K562 (cell line): ENCODE measurements around the gene MT1M. TPM values are rescaled to one million over a fixed set of nuclear protein-coding genes. Genes with fewer than 3 reads are reported as not detected.

Source experiments
- ATAC-seq: fragments of 200-7000 bp; cut with Tn5 transposase; 3 replicates; pipeline ENCODE4 v1.9.1; 2020; ENCODE audit warnings: moderate library complexity
- BruUV-seq: library from RNA; stranded (reverse); fragments of 400-500 nt; replicated peaks from 2 replicates; lab custom pipeline; 2021; lab: Mats Ljungman, UMichigan
- CTCF ChIA-PET: fragments of 300-600 bp; formaldehyde crosslinking; extraction: SDS; loops from one replicate; lab custom pipeline; 2021; ENCODE audit warnings: low intra/inter-chr PET ratio; lab: Yijun Ruan, JAX
- POLR2A ChIA-PET: fragments of 300-600, 350-650 bp; sonication (Branson Sonifier 250); formaldehyde crosslinking; extraction: SDS; loops from one replicate; lab custom pipeline; 2021; ENCODE audit warnings: antibody characterized with exemption, inconsistent platforms; lab: Yijun Ruan, JAX
- DNase-seq, 4 experiments: peaks; one replicate each; pipeline versions ENCODE4 v3.0.0 to v3.0.0-alpha.2; 2011 to 2018; ENCODE audit warnings: low spot score in 3 of 4, mixed read lengths in 3 of 4; ENCODE audit errors: extremely low read depth in 1 of 4
- FAIRE-seq: peaks from 2 replicates; lab custom pipeline; 2011; peaks lifted over from hg19 to GRCh38; lab: Jason Lieb, UNC
- H2AFZ ChIP-seq: 2 replicates; pipeline ENCODE4 v1.6.0; 2011; ENCODE audit warnings: low read depth, low read length, control low read depth, inconsistent platforms
- H3K27ac ChIP-seq: fragments of 200-600 bp; 3 replicates; pipeline ENCODE4 v1.8.0; 2011; ENCODE audit warnings: low read depth, mild to moderate bottlenecking, control low read depth, inconsistent platforms, low read length, moderate library complexity, mixed read lengths; ENCODE audit errors: extremely low read depth
- H3K27me3 ChIP-seq, 2 experiments: fragments of 300-600 bp in 1 of 2; 2 replicates in 1 of 2; 3 replicates in 1 of 2; pipeline versions ENCODE4 v1.6.0 to v1.8.0; 2011; ENCODE audit warnings: inconsistent platforms in 2 of 2, low read length in 2 of 2, mild to moderate bottlenecking in 1 of 2, mixed read lengths in 1 of 2, moderate library complexity in 1 of 2; ENCODE audit not compliant: control insufficient read depth in 2 of 2, insufficient read depth in 2 of 2
- H3K36me3 ChIP-seq: fragments of 300-600 bp; 3 replicates; pipeline ENCODE4 v1.8.0; 2011; ENCODE audit warnings: mild to moderate bottlenecking, low read length, inconsistent platforms; ENCODE audit not compliant: control insufficient read depth, insufficient read depth
- H3K4me1 ChIP-seq, 2 experiments: fragments of 200-600 bp in 1 of 2; replicated peaks in 1 of 2; 2 replicates in 1 of 2; 3 replicates in 1 of 2; pipeline versions ENCODE4 v1.5.1 to v1.8.0; 2011; ENCODE audit warnings: inconsistent platforms in 2 of 2, low read length in 2 of 2, mild to moderate bottlenecking in 1 of 2, mixed read lengths in 1 of 2, moderate library complexity in 1 of 2; ENCODE audit not compliant: control insufficient read depth in 2 of 2, insufficient read depth in 2 of 2
- H3K4me2 ChIP-seq: 2 replicates; pipeline ENCODE4 v1.6.1; 2011; ENCODE audit warnings: low read length, control low read depth, inconsistent platforms, mixed read lengths; ENCODE audit not compliant: insufficient read depth
- H3K4me3 ChIP-seq: fragments of 200-600 bp; sonication (generic), shearing (Covaris generic); 2 replicates; pipeline ENCODE4 v1.5.1; 2016; ENCODE audit warnings: control low read depth, inconsistent platforms
- H3K79me2 ChIP-seq: fragments of 200-600 bp; 3 replicates; pipeline ENCODE4 v1.8.0; 2011; ENCODE audit warnings: low read length, inconsistent platforms; ENCODE audit not compliant: control insufficient read depth, insufficient read depth
- H3K9ac ChIP-seq, 2 experiments: 2 replicates each; pipeline versions ENCODE4 v1.6.0 to v1.6.1; 2011; ENCODE audit warnings: low read depth in 2 of 2, low read length in 2 of 2, control low read depth in 1 of 2, inconsistent platforms in 1 of 2, mild to moderate bottlenecking in 1 of 2, mixed read lengths in 1 of 2; ENCODE audit not compliant: insufficient read depth in 1 of 2
- H3K9me1 ChIP-seq: one replicate; pipeline ENCODE4 v1.6.0; 2011; ENCODE audit warnings: inconsistent platforms, mild to moderate bottlenecking, low read length, moderate library complexity; ENCODE audit not compliant: control insufficient read depth, insufficient read depth
- H3K9me3 ChIP-seq: replicated peaks from 2 replicates; pipeline ENCODE4 v1.5.1; 2011; ENCODE audit warnings: low read depth, low read length, inconsistent platforms; ENCODE audit not compliant: control insufficient read depth, insufficient read depth
- H4K20me1 ChIP-seq: replicated peaks from 2 replicates; pipeline ENCODE4 v1.6.1; 2011; ENCODE audit warnings: low read length, inconsistent platforms, mixed read lengths; ENCODE audit not compliant: control insufficient read depth, insufficient read depth
- GABPA ChIP-seq: fragments of 200-800 bp; sonication (Bioruptor generic); conservative IDR thresholded peaks from 2 replicates; pipeline ENCODE4 v1.6.1; 2016; ENCODE audit warnings: low read depth, missing genetic modification characterization, missing compliant biosample characterization
- HDGF ChIP-seq: fragments of 450-650 bp; IDR thresholded peaks from 2 replicates; pipeline ENCODE4 v1.6.1; 2016
- HLTF ChIP-seq: fragments of 450-650 bp; IDR thresholded peaks from 2 replicates; pipeline ENCODE4 v1.6.1; 2016
- NRF1 ChIP-seq, 2 experiments: fragments of 450-650 bp; IDR thresholded peaks in 1 of 2; conservative IDR thresholded peaks in 1 of 2; 2 replicates each; pipeline ENCODE4 v1.6.1; 2014; ENCODE audit warnings: mild to moderate bottlenecking in 2 of 2
- ZNF316 ChIP-seq: fragments of 450-650 bp; IDR thresholded peaks from 2 replicates; pipeline ENCODE4 v1.6.1; 2016
- WGBS: fragments of 100-300 bp; shearing (Covaris generic); methylation state at CpG from one replicate; pipeline ENCODE4 v1.1.6; 2016; ENCODE audit warnings: low coverage, mixed read lengths; ENCODE audit not compliant: insufficient coverage; ENCODE audit errors: missing lambda C conversion rate; 5-methylcytosine and 5-hydroxymethylcytosine counted together
- in situ Hi-C: fragments of 300-500 bp; cut with MboI; formaldehyde crosslinking; loops from 4 replicates; pipeline ENCODE4 v1.15.0; 2018; ENCODE audit warnings: inconsistent platforms, mixed read lengths
- intact Hi-C: fragments of 100-400 bp; cut with micrococcal nuclease; formaldehyde crosslinking; loops from 2 replicates; pipeline ENCODE4 v1.14.2; 2022
- polyA plus RNA-seq, 8 experiments: library from polyadenylated mRNA; depleted of rRNA in 4 of 8; stranded (reverse) in 5 of 8; unstranded in 3 of 8; fragments of >200 nt; fragmentation: Nextera tagmentation in 2 of 8; fragmentation: Illumina TruSeq in 1 of 8; extraction: Ambion mirVana in 2 of 8; extraction: Trizol in 1 of 8; gene quantifications; 2 replicates each; pipeline versions ENCODE4 v1.2.1 to v1.2.3, GENCODE V29; 2011 to 2014; ENCODE audit warnings: inconsistent platforms in 1 of 8, missing spikeins in 1 of 8
- total RNA-seq, 7 experiments: library from RNA; depleted of rRNA in 6 of 7; stranded (reverse); fragments of >200 nt in 6 of 7; fragmentation: Illumina TruSeq in 2 of 7; extraction: Trizol in 2 of 7; gene quantifications; 2 replicates each; pipeline versions ENCODE4 v1.2.1 to v1.2.3, GENCODE V29; 2011 to 2021; ENCODE audit warnings: low replicate concordance in 1 of 7
- TF ChIP-seq, protein P1 (sequence below), 2 experiments: fragments of 450-650 bp in 1 of 2; sonication (generic) in 1 of 2; formaldehyde crosslinking in 1 of 2; IDR thresholded peaks in 1 of 2; conservative IDR thresholded peaks in 1 of 2; 2 replicates each; pipeline versions ENCODE4 v1.6.1 to v1.8.1; 2016 to 2023; ENCODE audit warnings: mild to moderate bottlenecking in 2 of 2, moderate library complexity in 2 of 2, inconsistent platforms in 1 of 2, missing genetic modification reagents in 1 of 2

The MT1M gene
- total and polyA plus RNA-seq, 9 of the 15 experiments (the other 6 are each of a cell fraction or from before 2014, with no cell fraction given): not detected

DNA sequence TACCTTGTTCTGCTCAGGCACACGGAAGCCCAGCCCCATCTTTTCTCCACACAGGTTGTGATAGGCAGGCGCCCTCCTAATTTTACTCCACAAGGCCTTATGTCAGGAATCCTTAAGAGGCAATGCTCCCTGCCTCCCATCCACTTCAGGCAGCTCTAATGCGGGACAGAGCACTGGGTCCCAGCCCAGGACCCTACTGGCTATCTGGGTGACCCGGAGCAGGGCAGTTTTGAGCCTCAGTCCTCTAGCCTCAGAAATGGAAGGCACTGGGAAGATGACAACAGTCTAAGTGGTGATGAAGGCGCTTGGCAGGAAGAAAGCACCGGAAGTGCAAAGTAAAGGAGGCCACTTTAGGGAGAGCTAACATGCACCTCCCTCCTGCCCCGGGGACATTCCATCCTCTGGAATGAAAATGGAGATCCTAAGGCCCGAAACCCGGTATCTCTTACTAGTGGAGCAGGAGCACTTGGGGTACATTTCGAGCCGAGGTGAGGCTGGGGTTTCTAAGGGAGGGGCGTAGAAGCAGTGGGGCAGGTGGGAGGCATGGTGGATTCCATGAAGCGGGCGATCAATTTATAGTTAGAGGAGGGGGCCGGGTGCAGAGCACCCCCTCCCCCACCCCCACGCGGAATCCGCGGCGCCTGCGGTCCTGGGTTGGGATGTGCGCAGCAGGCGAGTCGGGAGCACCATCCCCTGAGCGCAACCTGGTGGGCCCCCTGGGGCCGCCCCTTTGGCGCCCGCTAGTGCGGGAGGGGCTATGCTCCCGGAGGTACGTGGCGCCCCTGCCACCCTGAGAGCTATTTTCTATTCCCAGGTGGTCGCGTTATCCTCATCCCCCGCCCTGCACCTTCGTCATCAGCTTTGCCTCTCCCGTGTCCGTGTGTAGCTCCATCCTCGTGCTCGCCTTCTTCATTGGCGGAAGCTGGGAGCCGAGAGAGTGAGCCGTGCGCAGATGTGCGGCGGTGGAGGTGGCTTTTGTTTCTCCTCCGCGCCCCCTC is 30.2 kb downstream of the MT1M start:
- H3K79me2 ChIP-seq: no peaks in the 10 kb centered on the region
- TF ChIP-seq HDGF (no peak), ZNF316 (no peak), GABPA (tag) (no peak), NRF1 (conservative IDR thresholded peaks at IDR 0.05 in 1 of 2, IDR thresholded peaks at IDR 0.05 in 1 of 2) (no peak), HLTF (no peak)
- TF ChIP-seq, protein P1, sequence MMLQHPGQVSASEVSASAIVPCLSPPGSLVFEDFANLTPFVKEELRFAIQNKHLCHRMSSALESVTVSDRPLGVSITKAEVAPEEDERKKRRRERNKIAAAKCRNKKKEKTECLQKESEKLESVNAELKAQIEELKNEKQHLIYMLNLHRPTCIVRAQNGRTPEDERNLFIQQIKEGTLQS (IDR thresholded peaks at IDR 0.05): no peak
- TF ChIP-seq, protein P1 (CRISPR knock-in tag; conservative IDR thresholded peaks at IDR 0.05): no peak
- TF ChIP-seq, all 486 proteins: peak for 0
- no peak for ATAC-seq
- DNase-seq: no peak
- Histone ChIP-seq H3K4me2 (no peak overlapping the region), H3K27ac (no peak overlapping the region), H3K9me3 (no peaks in the 10 kb centered on the region), H3K27me3 (peaks cover 38 to 64% of the 10 kb centered on the region in 2 experiments), H4K20me1 (peaks cover 10% of the 10 kb centered on the region; the same call in 1 of the 2 replicates), H3K4me3 (no peak overlapping the region), H3K9ac (no peak overlapping the region), H3K4me1 (peaks cover 0 to 9% of the 10 kb centered on the region in 2 experiments; a peak in 2 of 5 replicates), H2AFZ (no peak overlapping the region), H3K36me3 (no peaks in the 10 kb centered on the region), H3K9me1 (peaks cover 2% of the 10 kb centered on the region)
- intact Hi-C loops: no loop called here
- no peak for FAIRE-seq
- 15% methylated on average over 38 of the region's 48 CpGs for WGBS
- ChIA-PET POLR2A (no interaction called here), CTCF (no interaction called here)
- no TSS peak for BruUV-seq
- in situ Hi-C loops: no loop called here
